Subcutaneous adipose tissue (tissue), 4 donors: ENCODE measurements around the gene TP53AIP1. TPM values are rescaled to one million over a fixed set of nuclear protein-coding genes. Genes with fewer than 3 reads are reported as not detected.

ENCODE experiments used
- total RNA-seq, 4 donors: library from RNA; depleted of rRNA; stranded (reverse); fragments of >200 nt; gene quantifications; one replicate each; pipeline ENCODE4 v1.1.0, GENCODE V29; 2016
- TF ChIP-seq, protein P1 (sequence below): fragments of 450-650 bp; IDR thresholded peaks from one replicate; pipeline ENCODE4 v1.5.1; 2016; ENCODE audit warnings: low read depth, mild to moderate bottlenecking, control low read depth, antibody characterized with exemption, moderate library complexity

TP53AIP1 gene
- total RNA-seq, 4 donors from 2014 or later: not detected

DNA sequence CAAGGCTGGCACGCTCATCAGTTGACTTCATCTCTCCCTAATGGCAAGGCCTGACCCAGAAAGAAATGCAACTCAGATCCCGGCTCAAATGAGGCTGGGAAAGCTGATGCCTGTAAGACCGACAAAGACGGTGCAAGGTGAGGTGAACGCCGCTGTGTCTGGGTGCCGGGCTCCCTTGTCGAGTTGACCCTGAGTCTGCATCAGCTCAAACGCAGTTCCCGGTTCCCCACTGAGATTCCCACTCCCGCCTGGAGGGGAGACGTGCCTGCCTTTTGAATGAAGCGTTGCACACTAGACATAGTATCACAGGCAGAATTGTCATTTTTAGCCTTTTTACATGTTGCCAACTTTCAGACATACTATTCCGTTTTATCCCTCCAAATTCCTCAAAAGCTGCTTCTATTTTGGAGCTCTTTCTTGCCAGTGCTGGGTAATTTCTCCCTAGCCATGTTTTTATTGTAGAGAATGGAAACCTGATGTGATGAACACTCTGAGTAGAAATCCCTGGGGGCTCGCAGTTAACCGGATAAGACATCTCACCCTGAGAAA lies 831 bp upstream of the TP53AIP1 start:
- TF ChIP-seq, protein P1, sequence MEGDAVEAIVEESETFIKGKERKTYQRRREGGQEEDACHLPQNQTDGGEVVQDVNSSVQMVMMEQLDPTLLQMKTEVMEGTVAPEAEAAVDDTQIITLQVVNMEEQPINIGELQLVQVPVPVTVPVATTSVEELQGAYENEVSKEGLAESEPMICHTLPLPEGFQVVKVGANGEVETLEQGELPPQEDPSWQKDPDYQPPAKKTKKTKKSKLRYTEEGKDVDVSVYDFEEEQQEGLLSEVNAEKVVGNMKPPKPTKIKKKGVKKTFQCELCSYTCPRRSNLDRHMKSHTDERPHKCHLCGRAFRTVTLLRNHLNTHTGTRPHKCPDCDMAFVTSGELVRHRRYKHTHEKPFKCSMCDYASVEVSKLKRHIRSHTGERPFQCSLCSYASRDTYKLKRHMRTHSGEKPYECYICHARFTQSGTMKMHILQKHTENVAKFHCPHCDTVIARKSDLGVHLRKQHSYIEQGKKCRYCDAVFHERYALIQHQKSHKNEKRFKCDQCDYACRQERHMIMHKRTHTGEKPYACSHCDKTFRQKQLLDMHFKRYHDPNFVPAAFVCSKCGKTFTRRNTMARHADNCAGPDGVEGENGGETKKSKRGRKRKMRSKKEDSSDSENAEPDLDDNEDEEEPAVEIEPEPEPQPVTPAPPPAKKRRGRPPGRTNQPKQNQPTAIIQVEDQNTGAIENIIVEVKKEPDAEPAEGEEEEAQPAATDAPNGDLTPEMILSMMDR: no peak

DNA sequence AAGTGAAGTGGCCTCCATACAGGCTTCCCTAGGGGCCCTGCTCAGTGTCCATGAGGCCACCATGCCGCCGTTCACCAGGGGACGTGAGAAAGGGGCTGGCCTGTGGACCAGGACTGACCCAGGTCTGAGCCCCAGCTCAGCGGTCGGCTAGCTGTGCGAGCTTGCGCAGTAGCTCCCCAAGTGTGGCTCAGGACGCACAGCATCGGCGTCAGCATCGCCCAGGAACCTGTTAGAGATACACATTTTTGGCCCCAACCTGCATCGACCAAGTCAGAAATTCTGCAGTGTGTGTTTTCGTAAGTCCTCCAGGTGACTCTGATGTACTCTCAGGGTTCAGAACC lies 429 bp downstream of the TP53AIP1 start:
- TF ChIP-seq, protein P1: no peak

DNA sequence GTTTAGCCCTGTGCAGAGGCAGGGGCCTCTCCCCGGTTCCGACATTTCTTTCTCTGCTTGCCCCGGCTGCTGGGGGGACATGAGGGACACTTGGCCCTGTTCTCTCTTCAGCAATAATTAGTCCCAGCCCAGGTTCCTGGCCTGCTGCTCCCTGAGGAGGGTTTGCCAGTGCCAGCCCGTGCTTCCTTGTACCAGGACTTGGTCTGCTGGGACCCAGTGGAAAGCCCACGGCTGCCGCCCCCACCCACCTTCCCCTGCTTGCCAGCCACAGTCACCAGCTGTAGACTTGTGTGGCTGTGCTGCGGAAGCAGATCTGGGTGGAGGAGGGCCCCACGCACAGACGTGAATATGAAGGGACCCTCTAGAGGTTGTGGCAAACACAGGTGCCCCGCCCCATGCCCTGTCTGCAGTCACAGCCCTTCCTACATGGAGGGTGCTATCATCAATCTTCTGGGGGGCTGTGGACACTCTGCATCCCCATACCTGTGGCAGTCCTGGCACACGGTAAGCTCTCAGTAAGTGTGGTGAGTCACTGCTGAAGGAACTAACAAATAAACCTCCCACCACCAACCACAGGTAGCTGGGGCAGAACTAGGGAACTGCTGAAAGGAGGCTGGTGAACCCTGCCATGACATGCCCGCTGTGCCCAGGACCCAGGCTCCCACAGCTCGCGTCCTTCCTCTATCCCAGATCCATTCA lies 949 bp downstream of the TP53AIP1 start:
- TF ChIP-seq, protein P1: no peak

DNA sequence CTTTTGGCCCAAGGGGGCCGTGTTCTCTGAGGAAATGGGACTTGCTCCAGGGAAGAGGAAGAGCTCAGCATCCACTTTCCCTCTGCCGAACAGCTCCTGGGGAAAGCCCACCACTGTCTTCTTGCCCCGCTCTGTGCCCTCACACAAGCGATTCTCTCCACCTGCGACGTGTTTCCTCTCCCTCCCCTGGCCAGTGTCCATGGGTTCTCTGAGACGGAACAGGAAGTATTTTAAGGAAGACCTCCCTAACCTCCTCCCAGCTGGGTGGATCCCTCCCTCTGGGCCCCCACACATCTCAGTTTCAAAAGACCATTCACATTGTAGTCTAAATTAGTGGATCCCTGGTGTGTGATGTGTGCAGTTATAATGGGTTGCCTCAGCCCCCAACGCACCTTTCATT lies 1.6 kb downstream of the TP53AIP1 start:
- TF ChIP-seq, protein P1: no peak

DNA sequence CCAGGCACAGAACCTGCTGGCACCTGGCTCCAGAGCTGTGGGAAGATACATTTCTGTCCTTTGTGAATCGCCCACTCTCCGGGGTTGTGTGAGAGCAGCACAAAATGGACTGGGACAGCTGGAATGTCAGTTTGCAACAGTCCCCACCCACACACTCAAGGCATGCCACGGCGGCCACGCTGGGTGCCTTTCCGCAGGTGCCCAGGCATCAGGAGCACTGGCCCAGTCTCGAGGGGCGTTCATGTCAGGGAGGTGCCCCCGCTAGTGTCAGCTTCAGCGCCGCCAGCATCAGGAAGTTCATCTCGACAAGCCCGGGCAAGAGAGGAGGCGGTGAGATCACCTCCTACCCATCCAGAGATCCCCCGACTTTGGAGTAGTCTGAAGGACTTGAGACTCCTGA lies 2.1 kb downstream of the TP53AIP1 start:
- TF ChIP-seq, protein P1: no peak

DNA sequence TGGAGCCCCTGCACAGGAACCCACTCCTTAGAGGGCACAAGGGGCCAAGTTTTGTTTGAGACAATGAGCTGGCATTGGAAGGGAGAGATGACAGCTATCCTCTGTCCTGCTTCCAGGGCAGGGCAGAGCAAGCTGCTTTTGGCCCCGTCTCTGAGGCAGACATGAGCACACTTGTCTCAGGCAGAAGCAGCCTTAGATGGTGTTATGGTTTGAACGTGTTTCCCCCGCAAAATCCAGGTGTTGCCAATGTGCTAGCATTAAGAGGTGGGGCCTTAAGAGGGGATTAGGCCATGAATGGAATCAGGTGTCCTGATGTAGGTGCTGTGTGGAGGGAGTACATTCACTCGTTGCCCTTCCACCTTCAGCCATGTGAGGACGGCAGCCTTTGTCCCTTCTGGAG lies 2.5 kb downstream of the TP53AIP1 start:
- TF ChIP-seq, protein P1: no peak

DNA sequence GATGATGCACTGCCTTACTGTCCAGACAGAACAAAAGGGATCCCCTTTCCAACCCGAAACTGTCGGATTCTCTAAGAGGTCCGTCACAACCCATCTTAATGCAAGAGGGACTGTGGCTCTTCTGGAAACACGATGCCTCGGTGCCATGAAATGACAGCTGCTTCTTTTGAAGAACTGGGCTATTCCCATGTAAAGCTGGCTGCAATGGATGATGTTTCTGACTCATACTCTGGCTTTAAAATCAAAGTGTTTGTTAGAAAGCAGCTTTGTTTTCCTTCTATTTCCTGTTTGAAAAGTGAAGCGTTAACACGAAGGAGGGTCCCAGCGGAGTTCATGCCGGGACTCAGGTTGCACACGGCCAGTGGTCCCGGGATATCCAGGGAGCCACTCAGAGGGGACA lies 3.1 kb downstream of the TP53AIP1 start:
- TF ChIP-seq, protein P1: no peak
